ENCODE measurements around the gene RBM11. TPM values are rescaled to one million over a fixed set of nuclear protein-coding genes. Genes with fewer than 3 reads are reported as not detected.

RBM11 gene
- total and polyA plus RNA-seq, 7 donors: 0.28 to 4.3 (median 1.6) TPM; not detected in 1

- peaks cover 0 to 5% (median 2%) of the 10 kb centered on the region in 4 donors for H3K4me1 ChIP-seq
- H3K27me3 ChIP-seq: peaks cover 0 to 10% (median 6%) of the 10 kb centered on the region in 3 donors
- no peaks in the 10 kb centered on the region for H3K36me3 ChIP-seq
- 13 to 35% methylated on average over 39 of the region's 39 CpGs for WGBS, 2 donors
- DNase-seq: no peak
- intact Hi-C loops (cut with DNase I): no loop called here
- H3K4me3 ChIP-seq: peak overlapping the region in 3 of 4 donors; percentile 4 to 23 (median 19)
- no peaks in the 10 kb centered on the region for H3K9me3 ChIP-seq
- H3K27ac ChIP-seq: no peak overlapping the region
- no peak for TF ChIP-seq POLR2A (IDR thresholded peaks at IDR 0.05)
- no peak for TF ChIP-seq EP300 (IDR thresholded peaks at IDR 0.05)
- TF ChIP-seq POLR2AphosphoS5 (IDR thresholded peaks at IDR 0.05): no peak
- TF ChIP-seq CTCF (IDR thresholded peaks at IDR 0.05): no peak
Measured at GRCh38 chr21:14273736-14274538, 58.0 kb downstream of the RBM11 start.

GRCh38 chr21:14275702-14276205 lies 59.8 kb downstream of the RBM11 start:
- WGBS, 2 donors: 88 to 92% methylated on average over 4 of the region's 4 CpGs
- H3K4me3 ChIP-seq: no peak overlapping the region
- H3K9me3 ChIP-seq: no peaks in the 10 kb centered on the region
- H3K4me1 ChIP-seq: peaks cover 0 to 5% (median 2%) of the 10 kb centered on the region in 4 donors
- no peak for DNase-seq
- intact Hi-C loops (cut with DNase I): no loop called here
- H3K27ac ChIP-seq: no peak overlapping the region
- TF ChIP-seq POLR2A (IDR thresholded peaks at IDR 0.05) (no peak), CTCF (IDR thresholded peaks at IDR 0.05) (no peak), EP300 (IDR thresholded peaks at IDR 0.05) (no peak), POLR2AphosphoS5 (IDR thresholded peaks at IDR 0.05) (no peak)
- peaks cover 0 to 10% (median 6%) of the 10 kb centered on the region in 3 donors for H3K27me3 ChIP-seq
- no peaks in the 10 kb centered on the region for H3K36me3 ChIP-seq

Other genes with a start within 250 kb of the RBM11 start
- gene LIPI, start 5.2 kb upstream of the RBM11 start, total RNA-seq: not detected
- not detected for gene LIPI, start 5.2 kb upstream of the RBM11 start, polyA plus RNA-seq
- gene HSPA13, start 167.0 kb downstream of the RBM11 start, total RNA-seq: 10 to 100 TPM; 15.2 to 23.2 (median 15.8) TPM
- 1 to 10 TPM; 1.8 to 7.8 (median 5.1) TPM for gene HSPA13, start 167.0 kb downstream of the RBM11 start, polyA plus RNA-seq

Measured in sigmoid colon (tissue), 7 donors.